Stimulated activated CD4-positive, alpha-beta T cell treated with anti-CD3 and anti-CD28 coated beads, TNF-alpha, amount 100 ng/mL, for 24 hours (primary cell): Measurements from ENCODE around the gene KLK6.

Experiments
- DNase-seq, 3 experiments: peaks; one replicate each; pipeline ENCODE4 v3.0.0-alpha.2; 2020; ENCODE audit warnings: low read depth in 3 of 3

Gene KLK6

GRCh38 chr19:50911206-50912101, 57.9 kb downstream of the KLK6 start, which contains the start of gene KLK4:
Gene KLK4 (minus strand): TSS chr19:50911395. CDS start chr19:50910738, 657 bp downstream.
- DNase-seq: no peak

- DNase-seq: no peak
Observed at GRCh38 chr19:50910722-50911121, 58.7 kb downstream of the KLK6 start.

DNA sequence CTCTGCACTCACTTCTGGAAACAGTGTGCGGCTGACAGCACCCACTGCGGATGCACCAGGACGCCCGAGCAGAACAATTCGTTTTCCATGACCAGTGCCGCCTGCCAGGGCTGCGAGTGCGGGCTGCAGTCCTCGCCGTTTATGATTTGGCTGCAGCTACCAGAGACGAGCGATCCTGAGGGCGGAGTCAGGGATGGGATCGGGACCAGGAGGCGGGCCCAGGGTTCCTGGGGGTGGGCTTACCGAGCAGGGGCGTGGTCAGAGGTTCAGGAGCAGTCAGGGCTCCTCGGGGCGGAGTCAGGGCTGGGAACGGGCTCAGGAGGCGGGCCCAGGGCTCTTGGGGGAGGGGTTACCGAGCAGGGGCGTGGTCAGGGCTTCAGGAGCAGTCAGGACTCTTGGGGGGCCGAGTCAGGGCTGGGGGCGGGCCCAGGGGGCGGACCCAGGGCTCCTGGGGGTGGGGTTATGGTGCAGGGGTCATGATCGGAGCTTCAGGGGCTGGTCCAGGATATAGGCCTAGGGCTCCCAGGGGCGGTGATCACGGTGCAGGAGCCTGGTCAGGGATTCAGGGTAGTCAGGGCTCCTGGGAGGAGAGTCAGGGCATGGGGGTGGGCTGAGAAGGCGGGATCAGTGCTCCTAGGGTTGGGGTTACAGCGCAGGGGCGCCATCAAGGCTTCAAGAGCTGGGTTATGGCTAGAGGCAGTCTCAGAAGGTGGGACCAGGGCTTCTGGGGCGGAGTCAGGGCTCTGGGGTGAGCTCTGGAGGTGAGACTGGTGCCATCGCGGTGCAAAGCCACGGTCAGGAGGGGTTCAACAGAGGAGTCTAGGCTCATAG, 59.9 kb downstream of the KLK6 start:
- peak in 1 of 3 experiments; percentile 51 for DNase-seq
